Lung (tissue), 12 donors: ENCODE results near the gene RAPSN. TPM values are rescaled to one million over a fixed set of nuclear protein-coding genes. Genes with fewer than 3 reads are reported as not detected.

Experiments used
- ATAC-seq: fragments of 200-7000 bp; cut with Tn5 transposase; one replicate; pipeline ENCODE4 v1.9.1; 2020; ENCODE audit warnings: moderate number of reproducible peaks; ENCODE audit not compliant: insufficient read depth, low FRiP score
- DNase-seq, 3 donors: peaks; one replicate each; pipeline ENCODE4 v3.0.0-alpha.2; 2013 to 2017
- H3K27ac ChIP-seq, 2 donors: one replicate each; pipeline ENCODE4 v1.5.1; 2013; ENCODE audit warnings: mild to moderate bottlenecking in 2 of 2, moderate library complexity in 2 of 2, control low read depth in 1 of 2, inconsistent platforms in 1 of 2, low read depth in 1 of 2, low read length in 1 of 2
- H3K27me3 ChIP-seq, 3 donors: one replicate each; pipeline ENCODE4 v1.5.1; 2013; ENCODE audit warnings: low read length in 2 of 3; ENCODE audit not compliant: control insufficient read depth in 3 of 3, insufficient read depth in 3 of 3
- H3K36me3 ChIP-seq, 4 donors: one replicate each; pipeline ENCODE4 v1.5.1; 2013; ENCODE audit warnings: low read length in 4 of 4, mild to moderate bottlenecking in 1 of 4, moderate library complexity in 1 of 4; ENCODE audit not compliant: control insufficient read depth in 4 of 4, insufficient read depth in 4 of 4
- H3K4me1 ChIP-seq, 5 donors: one replicate each; pipeline ENCODE4 v1.5.1; 2013; ENCODE audit warnings: low read length in 5 of 5, mild to moderate bottlenecking in 2 of 5, moderate library complexity in 1 of 5; ENCODE audit not compliant: control insufficient read depth in 5 of 5, insufficient read depth in 5 of 5
- H3K4me3 ChIP-seq: one replicate; pipeline ENCODE4 v1.5.1; 2013; ENCODE audit warnings: mild to moderate bottlenecking, control low read depth, moderate library complexity
- H3K9ac ChIP-seq, 2 donors: one replicate each; pipeline ENCODE4 v1.5.1; 2013; ENCODE audit warnings: low read length in 2 of 2, control low read depth in 1 of 2; ENCODE audit not compliant: insufficient read depth in 1 of 2
- H3K9me3 ChIP-seq, 4 donors: one replicate each; pipeline ENCODE4 v1.5.1; 2013; ENCODE audit warnings: low read length in 3 of 4, mild to moderate bottlenecking in 1 of 4, moderate library complexity in 1 of 4; ENCODE audit not compliant: control insufficient read depth in 4 of 4, insufficient read depth in 3 of 4
- CTCF ChIP-seq: IDR thresholded peaks from 2 replicates; pipeline ENCODE4 v1.5.1; 2012; ENCODE audit warnings: mild to moderate bottlenecking; ENCODE audit errors: control extremely low read depth, extremely low read depth
- WGBS, 2 donors: extraction: QIAGEN DNeasy Blood & Tissue Kit; methylation state at CpG; one replicate each; pipeline ENCODE4 v1.1.7; 2013; 5-methylcytosine and 5-hydroxymethylcytosine counted together
- polyA plus RNA-seq, 2 donors: library from polyadenylated mRNA; stranded (reverse); fragments of 200-250 nt; gene quantifications; one replicate each; pipeline ENCODE4 v1.2.1, GENCODE V29; 2013
- total RNA-seq, 2 donors: library from RNA; depleted of rRNA in 1 of 2; stranded (reverse); fragments of >200 nt in 1 of 2; gene quantifications; one replicate each; pipeline ENCODE4 v1.2.1, GENCODE V29; 2014 to 2021
- donor health status: control.
- donor health status: control.
- donor health status: Bipolar disorder and iron deficiency.
- donor health status: healthy.
- donor health status: DM: yes; HTN: yes; CAD: no.

The RAPSN gene
- total and polyA plus RNA-seq, 4 donors: 0.38 to 1.5 (median 0.49) TPM; not detected in 1

- peaks cover 0 to 17% (median 0%) of the 10 kb centered on the region in 5 donors for H3K4me1 ChIP-seq
Observed at GRCh38 chr11:47393163-47394049, 55.5 kb downstream of the RAPSN start.

GRCh38 chr11:47392546-47393162, 56.3 kb downstream of the RAPSN start:
- Histone ChIP-seq H3K36me3 (no peaks in the 10 kb centered on the region), H3K9me3 (no peaks in the 10 kb centered on the region), H3K27me3 (no peaks in the 10 kb centered on the region), H3K4me3 (no peak overlapping the region), H3K9ac (no peak overlapping the region), H3K27ac (peak overlapping the region in 1 of 2 donors; percentile 69), H3K4me1 (peaks cover 0 to 17% (median 0%) of the 10 kb centered on the region in 5 donors)
- ATAC-seq (no peak), DNase-seq (no peak)
- WGBS, 2 donors: 44 to 76% methylated on average over 14 of the region's 14 CpGs
- no peak for TF ChIP-seq CTCF

More at GRCh38 chr11:47393163-47394049, 55.5 kb downstream of the RAPSN start:
- Histone ChIP-seq H3K36me3 (no peaks in the 10 kb centered on the region), H3K4me3 (no peak overlapping the region), H3K9ac (peak overlapping the region in 1 of 2 donors; percentile 7), H3K27me3 (no peaks in the 10 kb centered on the region), H3K9me3 (no peaks in the 10 kb centered on the region), H3K27ac (peak overlapping the region in 1 of 2 donors; percentile 98)
- DNase-seq (peak in 2 of 3 donors; percentile 36 to 54), ATAC-seq (no peak)
- WGBS, 2 donors: 31 to 57% methylated on average over 20 of the region's 20 CpGs
- TF ChIP-seq CTCF: no peak

GRCh38 chr11:47391711-47392432, 57.1 kb downstream of the RAPSN start:
- no peak for TF ChIP-seq CTCF
- Histone ChIP-seq H3K27ac (peak overlapping the region in 1 of 2 donors; percentile 71), H3K9ac (no peak overlapping the region), H3K36me3 (no peaks in the 10 kb centered on the region), H3K27me3 (no peaks in the 10 kb centered on the region), H3K9me3 (no peaks in the 10 kb centered on the region), H3K4me3 (no peak overlapping the region), H3K4me1 (peaks cover 0 to 17% (median 0%) of the 10 kb centered on the region in 5 donors)
- DNase-seq: no peak
- 65 to 85% methylated on average over 15 to 16 of the region's 16 CpGs for WGBS, 2 donors
- no peak for ATAC-seq
